GM18520 (cell line): Measurements from ENCODE around the gene ZNF784.

Experiments used
- ATAC-seq: cut with Tn5 transposase; IDR thresholded peaks from one replicate; pipeline ENCODE4 v1.9.1; 2021; ENCODE audit not compliant: unreplicated experiment

ZNF784 gene

DNA sequence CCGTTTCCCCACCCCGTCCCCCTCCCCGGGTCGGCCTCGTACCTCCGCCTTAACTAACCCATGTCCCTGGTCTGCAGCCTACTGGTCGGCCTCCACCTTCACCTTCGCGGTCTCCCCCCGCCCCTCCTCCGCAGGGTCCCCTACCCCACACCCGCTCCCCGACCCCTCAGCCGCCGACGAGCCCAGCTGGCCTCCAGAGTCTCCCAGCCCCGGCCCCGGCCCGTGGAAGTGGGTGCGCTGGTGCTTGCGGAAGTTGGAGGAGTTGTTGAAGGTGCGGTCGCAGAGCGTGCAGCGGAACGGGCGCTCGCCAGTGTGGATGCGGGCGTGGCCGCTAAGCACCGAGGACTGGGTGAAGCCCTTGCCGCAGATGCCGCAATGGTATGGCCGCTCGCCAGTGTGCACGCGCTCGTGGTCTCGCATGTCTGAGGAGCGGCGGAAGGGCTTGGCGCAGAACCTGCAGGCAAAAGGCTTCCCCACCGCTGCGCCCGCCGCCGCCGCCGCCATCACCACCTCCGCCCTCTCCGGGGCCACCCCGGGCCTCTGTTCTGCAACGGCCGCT lies 2.6 kb downstream of the ZNF784 start:
- ATAC-seq: no peak

DNA sequence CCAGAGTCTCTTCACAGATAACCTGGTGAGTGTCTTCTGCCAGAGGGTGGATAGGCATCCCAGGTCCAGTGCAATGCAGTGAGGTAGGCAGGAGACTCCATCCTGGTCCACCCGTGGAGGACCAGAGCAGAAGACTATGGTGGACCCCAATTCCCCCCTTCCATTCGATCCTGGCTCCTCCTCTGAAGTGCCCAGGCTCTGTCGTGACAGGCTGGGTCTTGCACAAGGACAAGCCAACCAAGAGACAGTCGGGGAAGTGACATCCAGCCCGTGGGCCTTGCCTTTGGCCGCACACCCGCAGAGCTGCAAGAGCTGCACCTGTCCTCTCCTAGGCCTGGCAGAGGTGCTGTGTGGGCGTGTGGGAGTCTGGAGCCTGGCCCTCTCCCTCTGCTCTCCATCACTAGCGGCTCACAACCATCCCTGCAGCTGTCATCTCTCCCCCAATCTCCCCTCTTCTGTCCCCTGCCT lies 3.1 kb downstream of the ZNF784 start:
- no peak for ATAC-seq

DNA sequence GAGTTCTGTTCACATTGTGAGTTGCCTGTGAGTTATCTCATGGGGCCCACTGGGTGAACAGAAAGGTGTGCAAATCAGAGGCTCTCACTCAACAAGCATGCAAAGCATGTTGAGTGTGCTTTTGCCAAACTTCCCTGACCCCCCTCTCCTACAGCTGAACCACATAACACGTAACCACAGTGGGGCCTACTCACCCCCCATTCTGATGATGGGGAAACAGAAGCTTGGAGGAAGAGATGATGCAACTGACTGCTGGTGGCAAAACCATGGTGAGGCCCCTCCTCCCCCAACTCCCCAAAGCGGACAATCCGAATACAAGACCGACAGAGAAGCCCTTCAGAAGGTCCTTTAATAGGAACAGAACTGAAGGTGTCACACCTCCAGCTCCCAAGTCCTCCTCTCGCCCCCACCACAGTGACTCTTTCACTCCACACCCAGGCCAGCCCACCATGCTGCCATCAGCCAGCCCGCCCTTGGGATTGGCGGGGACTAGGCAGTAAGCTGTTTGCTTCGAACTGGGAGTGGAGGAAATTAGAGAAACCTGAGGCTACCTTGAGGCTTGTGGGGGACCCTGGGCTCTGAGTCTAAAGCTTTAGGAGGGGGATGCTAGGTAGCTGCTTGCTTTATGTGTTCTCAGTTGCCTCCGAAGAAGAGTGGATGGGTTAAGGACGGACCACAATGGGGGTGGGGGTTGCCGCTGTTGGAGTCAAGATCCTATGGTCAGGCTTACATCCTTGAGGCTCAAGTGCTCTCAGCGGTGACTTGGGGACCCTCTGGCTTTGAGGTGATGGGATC lies 3.8 kb downstream of the ZNF784 start:
- no peak for ATAC-seq

DNA sequence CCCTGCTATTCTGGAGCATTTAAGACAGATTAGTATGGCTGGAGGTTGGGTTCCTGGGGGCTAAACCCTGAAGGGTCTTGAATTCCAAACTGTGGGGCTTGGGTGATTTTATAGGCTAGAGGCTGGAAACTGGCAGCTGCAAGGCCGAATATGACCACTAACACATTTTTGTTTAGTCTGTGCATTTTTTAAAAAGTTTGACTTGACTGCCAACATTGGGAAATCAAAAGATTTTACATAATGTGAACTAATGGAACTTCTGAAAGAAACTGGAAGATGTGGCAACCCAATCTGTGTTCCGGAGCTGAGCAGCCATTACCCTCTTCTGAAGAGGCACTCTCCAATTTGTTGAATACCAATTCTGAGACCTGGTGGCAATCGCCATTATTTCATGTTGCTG lies 5.1 kb downstream of the ZNF784 start:
- ATAC-seq: no peak

DNA sequence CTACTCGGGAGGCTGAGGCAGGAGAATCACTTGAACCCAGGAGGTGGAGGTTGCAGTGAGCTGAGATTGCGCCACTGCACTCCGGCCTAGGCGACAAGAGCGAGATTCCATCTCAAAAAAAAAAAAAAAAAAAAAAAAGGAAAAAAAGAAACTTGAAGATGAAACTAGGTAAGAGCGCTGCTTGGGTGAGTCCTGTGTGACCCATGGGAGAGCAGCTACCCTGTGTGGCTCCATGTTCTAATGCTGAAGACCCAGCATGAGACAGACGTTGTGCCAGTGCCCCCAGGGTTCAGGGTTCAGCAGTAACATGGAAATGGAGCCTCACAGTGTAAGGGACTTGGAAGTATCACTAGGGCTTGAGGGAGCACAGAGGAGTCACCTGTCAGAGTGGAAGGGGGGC lies 5.9 kb downstream of the ZNF784 start:
- no peak for ATAC-seq

DNA sequence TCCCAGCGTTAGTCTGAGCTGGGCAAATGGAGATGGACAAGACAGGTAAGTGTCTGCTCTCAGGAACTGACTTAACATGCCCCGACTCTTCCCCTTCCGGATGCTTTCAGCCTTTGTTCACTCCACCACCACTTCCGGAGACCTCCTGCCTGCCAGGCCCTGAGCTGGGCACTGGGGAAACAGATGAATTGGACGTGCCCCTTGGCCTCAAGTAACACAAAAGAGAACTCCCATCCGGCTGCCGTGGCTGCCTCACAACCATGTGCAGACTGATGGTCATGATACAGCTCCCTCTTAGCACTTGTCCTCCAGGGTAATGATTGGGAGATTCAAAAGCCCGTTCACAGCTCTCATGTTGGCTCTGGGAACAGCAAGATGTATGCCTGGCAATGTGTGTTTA lies 6.9 kb downstream of the ZNF784 start:
- ATAC-seq: no peak

DNA sequence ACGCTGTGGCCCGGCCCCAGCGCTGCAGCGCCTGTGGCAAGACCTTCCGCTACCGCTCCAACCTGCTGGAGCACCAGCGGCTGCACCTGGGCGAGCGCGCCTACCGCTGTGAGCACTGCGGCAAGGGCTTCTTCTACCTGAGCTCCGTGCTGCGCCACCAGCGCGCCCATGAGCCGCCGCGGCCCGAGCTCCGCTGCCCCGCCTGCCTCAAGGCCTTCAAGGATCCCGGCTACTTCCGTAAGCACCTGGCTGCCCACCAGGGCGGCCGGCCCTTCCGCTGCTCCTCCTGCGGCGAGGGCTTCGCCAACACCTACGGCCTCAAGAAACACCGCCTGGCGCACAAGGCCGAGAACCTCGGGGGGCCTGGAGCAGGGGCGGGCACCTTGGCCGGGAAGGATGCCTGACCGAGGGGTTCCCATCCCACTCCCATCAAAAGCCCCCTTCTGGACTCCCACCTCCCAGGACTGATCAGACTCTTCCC lies 7.9 kb downstream of the ZNF784 start:
- no peak for ATAC-seq

DNA sequence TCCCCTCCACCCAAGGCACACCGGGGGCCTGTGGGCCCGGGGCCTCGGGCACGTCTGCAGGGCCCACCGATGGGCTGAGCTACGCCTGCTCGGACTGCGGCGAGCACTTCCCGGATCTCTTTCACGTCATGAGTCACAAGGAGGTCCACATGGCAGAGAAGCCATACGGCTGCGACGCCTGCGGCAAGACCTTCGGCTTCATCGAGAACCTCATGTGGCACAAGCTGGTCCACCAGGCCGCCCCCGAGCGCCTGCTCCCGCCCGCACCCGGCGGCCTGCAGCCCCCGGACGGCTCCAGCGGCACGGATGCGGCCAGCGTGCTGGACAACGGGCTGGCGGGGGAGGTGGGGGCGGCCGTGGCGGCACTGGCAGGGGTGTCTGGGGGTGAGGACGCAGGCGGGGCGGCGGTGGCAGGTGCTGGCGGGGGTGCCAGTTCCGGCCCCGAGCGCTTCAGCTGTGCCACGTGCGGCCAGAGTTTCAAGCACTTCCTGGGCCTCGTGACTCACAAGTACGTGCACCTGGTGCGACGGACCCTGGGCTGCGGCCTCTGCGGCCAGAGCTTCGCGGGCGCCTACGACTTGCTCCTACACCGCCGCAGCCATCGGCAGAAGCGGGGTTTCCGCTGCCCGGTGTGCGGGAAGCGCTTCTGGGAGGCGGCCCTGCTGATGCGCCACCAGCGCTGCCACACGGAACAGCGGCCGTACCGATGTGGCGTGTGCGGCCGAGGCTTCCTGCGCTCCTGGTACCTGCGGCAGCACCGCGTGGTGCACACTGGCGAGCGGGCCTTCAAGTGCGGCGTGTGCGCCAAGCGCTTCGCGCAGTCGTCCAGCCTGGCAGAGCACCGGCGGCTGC lies 8.6 kb downstream of the ZNF784 start:
- no peak for ATAC-seq

DNA sequence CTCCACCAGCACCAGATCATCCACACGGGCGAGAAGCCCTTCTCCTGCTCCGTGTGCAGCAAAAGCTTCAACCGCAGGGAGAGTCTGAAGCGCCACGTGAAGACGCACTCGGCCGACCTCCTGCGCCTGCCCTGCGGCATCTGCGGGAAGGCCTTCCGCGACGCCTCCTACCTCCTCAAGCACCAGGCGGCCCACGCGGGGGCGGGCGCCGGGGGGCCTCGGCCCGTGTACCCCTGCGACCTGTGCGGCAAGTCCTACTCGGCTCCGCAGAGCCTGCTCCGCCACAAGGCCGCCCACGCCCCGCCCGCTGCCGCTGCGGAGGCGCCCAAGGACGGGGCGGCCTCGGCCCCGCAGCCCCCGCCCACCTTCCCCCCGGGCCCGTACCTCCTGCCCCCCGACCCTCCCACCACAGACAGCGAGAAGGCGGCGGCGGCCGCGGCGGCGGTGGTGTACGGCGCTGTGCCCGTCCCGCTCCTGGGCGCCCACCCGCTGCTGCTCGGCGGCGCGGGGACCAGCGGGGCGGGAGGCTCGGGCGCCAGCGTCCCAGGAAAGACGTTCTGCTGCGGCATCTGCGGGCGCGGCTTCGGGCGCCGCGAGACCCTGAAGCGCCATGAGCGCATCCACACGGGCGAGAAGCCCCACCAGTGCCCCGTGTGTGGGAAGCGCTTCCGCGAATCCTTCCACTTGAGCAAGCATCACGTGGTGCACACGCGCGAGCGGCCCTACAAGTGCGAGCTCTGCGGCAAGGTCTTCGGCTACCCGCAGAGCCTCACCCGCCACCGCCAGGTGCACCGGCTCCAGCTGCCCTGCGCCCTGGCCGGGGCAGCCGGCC lies 9.4 kb downstream of the ZNF784 start:
- no peak for ATAC-seq

DNA sequence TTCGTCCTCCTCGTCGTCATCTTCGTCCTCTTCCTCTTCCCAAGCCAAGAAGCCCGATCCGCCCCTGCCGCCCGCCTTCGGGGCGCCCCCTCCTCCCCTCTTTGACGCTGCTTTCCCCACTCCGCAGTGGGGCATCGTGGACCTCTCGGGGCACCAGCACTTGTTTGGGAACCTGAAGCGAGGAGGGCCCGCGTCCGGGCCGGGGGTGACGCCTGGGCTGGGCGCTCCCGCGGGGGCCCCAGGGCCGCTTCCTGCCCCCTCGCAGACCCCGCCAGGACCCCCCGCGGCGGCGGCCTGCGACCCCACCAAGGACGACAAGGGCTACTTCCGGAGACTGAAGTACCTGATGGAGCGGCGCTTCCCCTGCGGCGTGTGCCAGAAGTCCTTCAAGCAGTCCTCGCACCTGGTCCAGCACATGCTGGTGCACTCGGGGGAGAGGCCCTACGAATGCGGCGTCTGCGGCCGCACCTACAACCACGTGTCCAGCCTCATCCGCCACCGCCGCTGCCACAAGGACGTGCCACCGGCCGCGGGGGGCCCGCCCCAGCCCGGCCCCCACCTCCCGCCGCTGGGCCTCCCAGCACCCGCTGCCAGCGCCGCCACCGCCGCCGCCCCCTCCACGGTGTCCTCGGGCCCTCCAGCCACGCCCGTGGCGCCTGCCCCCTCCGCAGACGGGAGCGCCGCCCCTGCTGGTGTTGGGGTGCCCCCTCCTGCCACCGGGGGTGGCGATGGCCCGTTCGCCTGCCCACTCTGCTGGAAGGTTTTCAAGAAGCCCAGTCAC lies 10.2 kb downstream of the ZNF784 start:
- no peak for ATAC-seq

DNA sequence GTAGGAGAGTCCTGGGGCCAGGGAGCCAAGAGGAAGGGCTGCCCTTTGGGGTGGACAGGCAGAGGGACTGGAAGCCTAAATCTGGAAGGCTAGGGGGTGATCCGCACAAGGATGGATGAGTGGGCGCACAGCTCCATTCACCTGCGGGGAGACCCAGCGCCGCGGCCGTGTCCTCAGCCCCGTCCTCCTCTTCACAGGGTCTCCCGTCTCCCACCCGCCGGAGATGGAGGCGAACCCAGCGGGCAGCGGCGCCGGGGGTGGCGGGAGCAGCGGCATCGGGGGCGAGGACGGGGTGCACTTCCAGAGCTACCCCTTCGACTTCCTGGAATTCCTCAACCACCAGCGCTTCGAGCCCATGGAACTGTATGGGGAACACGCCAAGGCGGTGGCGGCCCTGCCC lies 11.0 kb downstream of the ZNF784 start:
- no peak for ATAC-seq

DNA sequence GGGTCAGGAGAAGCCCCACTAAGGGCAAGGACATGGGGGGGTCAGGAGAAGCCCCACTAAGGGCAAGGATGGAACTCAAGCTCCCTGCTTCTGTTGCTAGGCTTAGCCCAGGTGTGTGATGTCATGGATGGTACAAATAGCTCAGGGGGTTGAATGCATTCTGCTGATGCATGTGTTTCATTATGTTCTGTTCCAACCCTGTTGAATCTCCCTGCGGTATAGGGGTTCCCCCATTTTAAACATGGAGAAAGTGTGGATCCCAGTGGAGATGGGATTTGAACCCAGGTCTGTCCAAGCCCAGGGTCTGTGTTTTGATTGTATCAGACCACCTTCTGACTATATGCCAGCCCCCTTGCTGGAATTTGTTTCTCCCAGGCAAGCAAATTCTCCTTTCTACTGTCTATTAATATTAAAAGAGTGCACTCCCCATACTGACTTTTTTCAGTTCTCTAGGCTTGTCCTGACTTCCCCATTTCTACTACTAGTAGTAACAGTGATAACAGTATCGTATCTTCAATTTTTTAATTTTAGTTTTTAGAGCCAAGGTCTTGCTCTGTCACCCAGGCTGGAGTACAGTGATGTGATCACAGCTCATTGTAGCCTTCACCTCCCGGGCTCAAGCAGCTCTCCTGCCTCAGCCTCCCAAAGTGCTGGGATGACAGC lies 12.3 kb downstream of the ZNF784 start:
- ATAC-seq: no peak

DNA sequence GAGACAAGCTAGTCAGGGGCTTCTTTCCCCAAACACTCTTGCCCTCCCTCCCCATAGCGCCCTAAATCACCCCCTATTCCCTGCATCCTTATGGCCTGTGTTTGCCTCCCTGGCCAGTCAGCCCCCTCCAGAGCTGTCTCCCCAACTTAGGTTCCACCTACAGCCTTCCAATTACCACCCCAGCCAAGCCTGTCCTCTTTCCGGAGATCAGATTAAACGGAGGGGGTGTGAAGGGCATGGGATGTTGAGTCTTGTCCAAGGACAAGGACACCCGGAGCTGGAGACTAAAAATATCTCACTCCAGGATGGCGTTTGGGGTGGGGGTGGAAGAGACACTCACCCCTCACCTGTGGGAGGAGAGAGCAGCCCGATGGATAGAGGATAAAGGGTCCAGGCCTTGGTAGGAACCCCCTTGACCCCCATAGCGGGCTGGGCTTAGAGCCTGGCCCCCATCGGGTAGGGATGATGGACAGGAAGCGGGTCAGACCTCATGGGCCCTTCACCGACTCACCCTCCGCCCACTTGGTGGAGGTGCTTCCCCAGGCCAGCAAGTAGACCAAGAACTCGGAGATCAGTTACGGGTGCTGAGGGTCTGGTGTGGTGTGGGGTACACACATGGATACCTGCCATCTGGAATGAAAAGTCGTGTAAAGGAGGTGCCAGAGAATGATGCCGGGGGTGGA lies 12.9 kb downstream of the ZNF784 start:
- ATAC-seq: no peak

DNA sequence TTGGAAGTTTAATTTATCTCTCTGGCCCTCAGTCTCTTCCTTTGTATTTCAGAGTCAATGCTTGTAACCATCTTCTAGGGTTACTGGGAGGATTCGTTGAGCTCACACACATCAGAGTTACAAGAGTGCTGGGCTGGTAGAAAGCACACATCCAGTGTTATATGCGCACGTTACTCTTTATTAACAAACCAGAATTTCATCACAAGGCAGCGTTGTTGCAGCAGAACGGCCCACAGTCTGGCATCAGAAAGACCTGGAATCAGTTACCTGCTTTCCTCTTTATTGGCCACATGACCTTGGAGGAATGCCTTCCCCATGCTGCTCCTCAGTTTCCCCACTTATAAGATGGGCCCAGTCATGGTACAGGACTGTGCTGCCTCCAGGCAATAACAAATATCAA lies 15.0 kb downstream of the ZNF784 start:
- no peak for ATAC-seq

DNA sequence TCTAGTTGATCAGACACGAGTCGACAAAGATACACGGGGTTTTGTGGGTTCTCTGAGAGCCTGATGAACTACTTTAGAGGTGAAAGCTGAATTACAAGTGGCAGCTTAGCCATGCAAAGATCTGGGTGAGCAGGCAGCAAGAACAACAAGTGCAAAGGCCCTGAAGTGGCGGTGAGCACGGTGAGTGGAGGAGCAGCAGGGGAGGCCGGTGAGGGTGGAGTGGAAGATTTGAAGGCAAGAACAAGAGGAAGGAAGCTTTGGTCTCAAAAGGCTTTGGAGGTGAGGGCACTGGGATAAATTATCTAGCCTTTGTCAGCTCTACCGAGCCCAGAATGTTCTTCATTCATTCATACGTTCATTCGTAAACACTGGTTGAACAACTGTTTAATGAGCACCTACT lies 17.5 kb downstream of the ZNF784 start:
- no peak for ATAC-seq

DNA sequence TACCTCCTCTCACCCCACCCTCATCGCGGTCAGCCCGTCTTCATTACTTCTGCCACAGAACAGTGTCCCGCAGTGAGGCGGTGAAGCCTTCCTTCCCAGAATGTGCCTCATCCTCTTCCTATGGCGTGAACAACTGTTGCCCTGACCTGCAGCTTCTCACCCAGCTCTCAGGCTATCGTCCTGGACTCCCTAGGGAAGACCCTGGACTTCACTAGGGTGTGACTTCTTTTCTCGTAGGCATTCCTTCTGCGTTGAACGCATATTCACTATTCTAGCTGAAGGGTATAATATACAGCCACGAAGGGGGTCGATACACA lies 17.9 kb downstream of the ZNF784 start:
- ATAC-seq: no peak

DNA sequence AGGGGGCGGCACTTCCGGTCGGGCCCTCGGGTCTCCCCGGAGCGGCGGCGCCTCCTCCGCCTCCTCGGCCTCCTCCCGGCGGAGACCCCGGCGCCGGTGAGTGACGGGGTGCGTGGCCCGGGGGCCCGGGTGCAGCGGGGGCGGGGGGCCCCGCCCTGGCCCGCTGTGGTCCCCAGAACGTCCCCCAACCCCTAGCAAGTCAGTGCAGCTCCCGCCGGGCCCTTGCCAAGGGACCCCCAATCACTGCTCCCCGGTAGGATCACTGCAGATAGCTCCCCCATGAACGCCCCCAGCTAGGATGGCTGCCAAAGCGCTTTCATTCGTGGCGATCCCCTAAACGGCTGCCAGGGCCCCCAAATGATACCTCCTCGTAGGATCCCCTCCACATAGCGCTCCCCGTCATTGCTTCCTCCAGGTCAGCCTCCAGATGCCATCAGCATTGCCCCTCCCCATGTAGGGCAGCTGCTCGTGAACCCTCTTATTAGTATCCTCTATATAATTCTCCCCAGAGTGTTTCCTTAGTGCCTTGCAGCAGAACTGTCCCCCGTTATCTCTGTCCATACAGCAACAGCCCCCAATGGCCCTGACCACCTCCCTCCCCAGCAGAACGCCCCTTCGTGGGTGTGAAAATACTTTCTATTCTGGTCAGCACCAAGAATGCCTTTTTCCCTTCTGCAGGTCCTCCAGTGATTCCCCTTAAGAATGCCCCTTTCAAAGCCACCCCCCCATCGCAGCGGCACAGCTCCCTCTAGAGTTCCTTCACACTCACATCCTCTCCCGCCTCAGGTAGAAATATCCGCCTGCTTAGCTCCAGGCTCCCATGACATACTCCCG lies 18.5 kb downstream of the ZNF784 start, which contains the start of gene ZNF865:
Gene ZNF865 (plus strand): TSS at position 11 of the 834 bp plus-strand sequence. CDS start 7,972 bp downstream, outside the sequence.
- ATAC-seq: peak; percentile 7

DNA sequence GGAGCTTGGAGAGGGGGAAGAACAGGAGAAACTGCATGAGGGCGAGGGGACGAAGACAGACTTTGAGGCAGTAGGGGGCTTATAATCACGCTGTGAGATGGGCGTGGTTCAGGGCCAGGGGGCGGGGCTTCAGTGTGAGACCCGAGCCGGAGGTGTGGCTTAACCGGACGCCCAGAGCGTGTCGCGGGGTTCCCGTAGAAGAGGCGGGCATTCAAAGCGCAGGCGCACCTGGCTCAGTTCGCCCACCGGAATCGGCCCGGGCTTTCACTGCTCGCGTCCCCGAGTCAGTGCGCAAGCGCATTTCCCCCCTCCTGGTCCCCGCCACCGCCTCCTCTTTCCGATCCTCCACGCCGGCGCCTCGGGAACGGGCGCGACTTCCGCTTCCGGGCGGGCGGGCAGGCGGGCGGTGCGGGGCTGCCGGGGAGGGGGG lies 19.1 kb downstream of the ZNF784 start:
- ATAC-seq: peak; percentile 55
